SK-N-SH treated with all-trans-retinoic acid at 6 μM for 48 hours (cell line): ENCODE measurements around the gene SMYD3.

Experiments used
- ATAC-seq: fragments of 200-7000 bp; cut with Tn5 transposase; 3 replicates; pipeline ENCODE4 v1.9.1; 2020; ENCODE audit warnings: mild to moderate bottlenecking, moderate library complexity
- BACH2 ChIP-seq: fragments of 250-450 bp; sonication (Bioruptor Pico); IDR thresholded peaks from 2 replicates; pipeline ENCODE4 v1.9.0; 2021; ENCODE audit warnings: mild to moderate bottlenecking, borderline replicate concordance
- CSDC2 ChIP-seq: fragments of 250-450 bp; sonication (Bioruptor Pico); IDR thresholded peaks from 2 replicates; pipeline ENCODE4 v1.5.0; 2020; ENCODE audit warnings: mild to moderate bottlenecking, moderate library complexity
- ESRRG ChIP-seq: fragments of 250-450 bp; sonication (Bioruptor Pico); IDR thresholded peaks from 2 replicates; pipeline ENCODE4 v1.6.1; 2021; ENCODE audit warnings: mild to moderate bottlenecking
- GLIS3 ChIP-seq: fragments of 250-450 bp; sonication (Bioruptor Pico); IDR thresholded peaks from 2 replicates; pipeline ENCODE4 v1.5.0; 2020; ENCODE audit warnings: mild to moderate bottlenecking, moderate library complexity
- ISL1 ChIP-seq: fragments of 250-450 bp; sonication (Bioruptor Pico); IDR thresholded peaks from 2 replicates; pipeline ENCODE4 v2.1.2; 2022; ENCODE audit warnings: mild to moderate bottlenecking, moderate library complexity
- OSR1 ChIP-seq: fragments of 250-450 bp; sonication (Bioruptor Pico); IDR thresholded peaks from 2 replicates; pipeline ENCODE4 v1.8.0; 2022; ENCODE audit warnings: moderate library complexity, mild to moderate bottlenecking, inconsistent platforms
- RARB ChIP-seq: fragments of 250-450 bp; sonication (Bioruptor Pico); IDR thresholded peaks from 2 replicates; pipeline ENCODE4 v1.8.0; 2021; ENCODE audit warnings: mild to moderate bottlenecking, moderate library complexity
- SNAI2 ChIP-seq: fragments of 250-450 bp; sonication (Bioruptor Pico); IDR thresholded peaks from 2 replicates; pipeline ENCODE4 v1.5.0; 2020; ENCODE audit warnings: mild to moderate bottlenecking, moderate library complexity
- TOX ChIP-seq: fragments of 250-450 bp; sonication (Bioruptor Pico); IDR thresholded peaks from 2 replicates; pipeline ENCODE4 v1.8.0; 2021; ENCODE audit warnings: mild to moderate bottlenecking, moderate library complexity, borderline replicate concordance
- ZC3H10 ChIP-seq: fragments of 250-450 bp; sonication (Bioruptor Pico); IDR thresholded peaks from 2 replicates; pipeline ENCODE4 v1.5.1; 2021; ENCODE audit warnings: mild to moderate bottlenecking, moderate library complexity
- ZFP3 ChIP-seq: fragments of 250-450 bp; sonication (Bioruptor Pico); IDR thresholded peaks from 2 replicates; pipeline ENCODE4 v1.5.0; 2020; ENCODE audit warnings: mild to moderate bottlenecking, moderate library complexity
- ZFP30 ChIP-seq: fragments of 450-650 bp; formaldehyde crosslinking; IDR thresholded peaks from 2 replicates; pipeline ENCODE4 v1.5.0; 2022; ENCODE audit warnings: mild to moderate bottlenecking, moderate library complexity
- ZNF565 ChIP-seq: fragments of 450-650 bp; formaldehyde crosslinking; conservative IDR thresholded peaks from 2 replicates; pipeline ENCODE4 v1.5.0; 2020; ENCODE audit warnings: low read depth, mild to moderate bottlenecking, moderate library complexity
- ZNF70 ChIP-seq: fragments of 450-650 bp; formaldehyde crosslinking; IDR thresholded peaks from 2 replicates; pipeline ENCODE4 v1.5.0; 2020; ENCODE audit warnings: mild to moderate bottlenecking, moderate library complexity
- ZNF8 ChIP-seq: fragments of 450-650 bp; formaldehyde crosslinking; IDR thresholded peaks from 2 replicates; pipeline ENCODE4 v1.5.0; 2020; ENCODE audit warnings: mild to moderate bottlenecking, moderate library complexity
- TF ChIP-seq, protein P1 (sequence below): fragments of 250-450 bp; sonication (Bioruptor Pico); IDR thresholded peaks from 2 replicates; pipeline ENCODE4 v1.5.1; 2020; ENCODE audit warnings: low read depth, mild to moderate bottlenecking, moderate library complexity
- TF ChIP-seq, protein P2 (sequence below): fragments of 250-450 bp; sonication (Bioruptor Pico); IDR thresholded peaks from 2 replicates; pipeline ENCODE4 v1.8.0; 2020; ENCODE audit warnings: mild to moderate bottlenecking, moderate library complexity, borderline replicate concordance
- TF ChIP-seq, protein P3 (sequence below): fragments of 250-450 bp; sonication (Bioruptor Pico); IDR thresholded peaks from 2 replicates; pipeline ENCODE4 v1.5.0; 2020; ENCODE audit warnings: mild to moderate bottlenecking, moderate library complexity
- TF ChIP-seq, protein P4 (sequence below): fragments of 250-450 bp; sonication (Bioruptor Pico); IDR thresholded peaks from 2 replicates; pipeline ENCODE4 v1.8.0; 2021; ENCODE audit warnings: low read depth, mild to moderate bottlenecking, moderate library complexity, borderline replicate concordance
- TF ChIP-seq, protein P5 (sequence below): fragments of 250-450 bp; sonication (Bioruptor Pico); IDR thresholded peaks from 2 replicates; pipeline ENCODE4 v1.5.1; 2021; ENCODE audit warnings: mild to moderate bottlenecking, moderate library complexity

SMYD3 gene

DNA sequence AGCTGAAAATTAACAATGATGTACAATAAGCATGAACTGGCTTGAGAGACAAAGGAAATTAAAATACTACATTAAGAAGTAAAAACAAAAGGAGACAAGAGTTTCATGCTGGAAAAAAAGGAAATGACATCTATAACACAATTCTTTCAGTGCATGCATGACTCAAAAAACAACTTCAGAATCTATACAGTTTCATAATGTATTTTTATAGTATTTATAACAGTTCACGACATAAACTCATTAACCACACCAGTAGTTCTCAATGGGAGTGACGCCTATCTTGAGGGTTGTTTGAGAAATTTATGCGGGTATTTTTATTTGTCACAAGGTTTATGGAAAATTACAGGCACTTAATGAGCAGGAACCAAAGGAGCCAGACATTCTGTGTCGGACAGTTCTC is 168.5 kb downstream of the SMYD3 start (continued):
- TF ChIP-seq, protein P1, sequence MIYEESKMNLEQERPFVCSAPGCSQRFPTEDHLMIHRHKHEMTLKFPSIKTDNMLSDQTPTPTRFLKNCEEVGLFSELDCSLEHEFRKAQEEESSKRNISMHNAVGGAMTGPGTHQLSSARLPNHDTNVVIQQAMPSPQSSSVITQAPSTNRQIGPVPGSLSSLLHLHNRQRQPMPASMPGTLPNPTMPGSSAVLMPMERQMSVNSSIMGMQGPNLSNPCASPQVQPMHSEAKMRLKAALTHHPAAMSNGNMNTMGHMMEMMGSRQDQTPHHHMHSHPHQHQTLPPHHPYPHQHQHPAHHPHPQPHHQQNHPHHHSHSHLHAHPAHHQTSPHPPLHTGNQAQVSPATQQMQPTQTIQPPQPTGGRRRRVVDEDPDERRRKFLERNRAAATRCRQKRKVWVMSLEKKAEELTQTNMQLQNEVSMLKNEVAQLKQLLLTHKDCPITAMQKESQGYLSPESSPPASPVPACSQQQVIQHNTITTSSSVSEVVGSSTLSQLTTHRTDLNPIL (CRISPR knock-in tag): no peak
- no peak for TF ChIP-seq ISL1 (CRISPR knock-in tag)
- TF ChIP-seq, protein P2, sequence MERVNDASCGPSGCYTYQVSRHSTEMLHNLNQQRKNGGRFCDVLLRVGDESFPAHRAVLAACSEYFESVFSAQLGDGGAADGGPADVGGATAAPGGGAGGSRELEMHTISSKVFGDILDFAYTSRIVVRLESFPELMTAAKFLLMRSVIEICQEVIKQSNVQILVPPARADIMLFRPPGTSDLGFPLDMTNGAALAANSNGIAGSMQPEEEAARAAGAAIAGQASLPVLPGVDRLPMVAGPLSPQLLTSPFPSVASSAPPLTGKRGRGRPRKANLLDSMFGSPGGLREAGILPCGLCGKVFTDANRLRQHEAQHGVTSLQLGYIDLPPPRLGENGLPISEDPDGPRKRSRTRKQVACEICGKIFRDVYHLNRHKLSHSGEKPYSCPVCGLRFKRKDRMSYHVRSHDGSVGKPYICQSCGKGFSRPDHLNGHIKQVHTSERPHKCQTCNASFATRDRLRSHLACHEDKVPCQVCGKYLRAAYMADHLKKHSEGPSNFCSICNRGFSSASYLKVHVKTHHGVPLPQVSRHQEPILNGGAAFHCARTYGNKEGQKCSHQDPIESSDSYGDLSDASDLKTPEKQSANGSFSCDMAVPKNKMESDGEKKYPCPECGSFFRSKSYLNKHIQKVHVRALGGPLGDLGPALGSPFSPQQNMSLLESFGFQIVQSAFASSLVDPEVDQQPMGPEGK (CRISPR knock-in tag): no peak
- TF ChIP-seq ESRRG: no peak
- TF ChIP-seq CSDC2 (CRISPR knock-in tag): no peak
- TF ChIP-seq BACH2 (CRISPR knock-in tag): no peak
- no peak for TF ChIP-seq OSR1 (CRISPR knock-in tag)
- no peak for TF ChIP-seq ZNF565 (CRISPR knock-in tag)
- TF ChIP-seq, all 23 proteins: peak for 0

DNA sequence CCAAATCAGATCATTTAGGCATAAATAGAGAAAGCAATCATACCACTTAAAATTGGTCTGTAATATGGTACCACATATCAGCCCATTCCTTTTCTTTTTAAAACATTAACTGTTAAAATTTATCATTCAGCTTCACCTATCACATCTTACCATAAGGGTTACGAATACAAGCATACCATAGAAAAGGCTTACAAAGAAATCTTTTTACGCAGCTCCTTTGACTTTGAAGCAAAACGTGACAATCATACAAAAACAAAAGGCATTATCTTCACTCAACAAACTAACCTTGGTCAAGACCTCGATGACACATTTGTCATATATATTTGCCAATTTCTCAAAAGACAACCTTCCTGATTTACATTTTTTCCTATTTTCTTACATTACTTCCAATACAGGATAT is 169.0 kb downstream of the SMYD3 start:
- no peak for TF ChIP-seq TOX (CRISPR knock-in tag)
- TF ChIP-seq SNAI2: no peak
- no peak for TF ChIP-seq ZFP3
- TF ChIP-seq, all 23 proteins: peak for 0
- ATAC-seq: no peak

DNA sequence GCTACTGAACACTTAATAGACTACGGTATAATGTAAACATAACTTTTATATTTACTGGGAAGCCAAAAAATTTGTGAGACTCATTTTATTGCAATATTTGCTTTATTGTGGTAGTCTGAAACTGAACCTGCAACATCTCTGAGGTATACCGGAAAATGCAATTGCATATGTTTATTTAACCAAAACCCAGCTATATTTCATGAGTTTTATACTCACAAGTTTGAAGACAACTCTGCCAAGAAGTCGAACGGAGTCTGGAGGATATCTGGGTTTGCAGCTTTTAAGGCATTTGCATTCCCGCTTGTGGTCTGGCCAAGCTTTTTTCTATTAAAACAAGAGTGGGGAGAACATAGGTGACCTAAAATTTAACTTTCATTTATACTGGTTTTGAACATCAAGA is 171.9 kb downstream of the SMYD3 start:
- TF ChIP-seq GLIS3 (no peak), ZC3H10 (no peak), SNAI2 (no peak)
- no peak for ATAC-seq

DNA sequence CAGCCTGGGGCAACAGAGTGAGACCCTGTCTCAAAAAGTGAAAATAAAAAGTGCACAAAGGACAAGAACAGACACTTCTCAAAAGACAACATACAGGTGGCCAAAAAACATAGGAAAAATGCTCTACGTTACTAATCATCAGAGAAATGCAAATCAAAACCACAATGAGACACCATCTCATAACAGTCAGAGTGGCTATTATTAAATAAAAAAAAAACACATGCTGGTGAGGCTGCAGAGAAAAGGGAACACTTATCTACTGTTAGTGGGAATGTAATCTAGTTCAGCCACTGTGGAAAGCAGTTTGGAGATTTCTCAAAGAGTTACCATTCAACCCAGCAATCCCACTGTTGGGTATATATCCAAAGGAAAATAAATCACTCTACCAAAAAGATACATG is 173.2 kb downstream of the SMYD3 start:
- ATAC-seq: no peak
- TF ChIP-seq ISL1 (CRISPR knock-in tag) (no peak), SNAI2 (no peak), ZFP30 (no peak), ZC3H10 (no peak)
- TF ChIP-seq, protein P3, sequence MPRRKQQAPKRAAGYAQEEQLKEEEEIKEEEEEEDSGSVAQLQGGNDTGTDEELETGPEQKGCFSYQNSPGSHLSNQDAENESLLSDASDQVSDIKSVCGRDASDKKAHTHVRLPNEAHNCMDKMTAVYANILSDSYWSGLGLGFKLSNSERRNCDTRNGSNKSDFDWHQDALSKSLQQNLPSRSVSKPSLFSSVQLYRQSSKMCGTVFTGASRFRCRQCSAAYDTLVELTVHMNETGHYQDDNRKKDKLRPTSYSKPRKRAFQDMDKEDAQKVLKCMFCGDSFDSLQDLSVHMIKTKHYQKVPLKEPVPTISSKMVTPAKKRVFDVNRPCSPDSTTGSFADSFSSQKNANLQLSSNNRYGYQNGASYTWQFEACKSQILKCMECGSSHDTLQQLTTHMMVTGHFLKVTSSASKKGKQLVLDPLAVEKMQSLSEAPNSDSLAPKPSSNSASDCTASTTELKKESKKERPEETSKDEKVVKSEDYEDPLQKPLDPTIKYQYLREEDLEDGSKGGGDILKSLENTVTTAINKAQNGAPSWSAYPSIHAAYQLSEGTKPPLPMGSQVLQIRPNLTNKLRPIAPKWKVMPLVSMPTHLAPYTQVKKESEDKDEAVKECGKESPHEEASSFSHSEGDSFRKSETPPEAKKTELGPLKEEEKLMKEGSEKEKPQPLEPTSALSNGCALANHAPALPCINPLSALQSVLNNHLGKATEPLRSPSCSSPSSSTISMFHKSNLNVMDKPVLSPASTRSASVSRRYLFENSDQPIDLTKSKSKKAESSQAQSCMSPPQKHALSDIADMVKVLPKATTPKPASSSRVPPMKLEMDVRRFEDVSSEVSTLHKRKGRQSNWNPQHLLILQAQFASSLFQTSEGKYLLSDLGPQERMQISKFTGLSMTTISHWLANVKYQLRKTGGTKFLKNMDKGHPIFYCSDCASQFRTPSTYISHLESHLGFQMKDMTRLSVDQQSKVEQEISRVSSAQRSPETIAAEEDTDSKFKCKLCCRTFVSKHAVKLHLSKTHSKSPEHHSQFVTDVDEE (CRISPR knock-in tag): no peak
- TF ChIP-seq, all 23 proteins: peak for 0

DNA sequence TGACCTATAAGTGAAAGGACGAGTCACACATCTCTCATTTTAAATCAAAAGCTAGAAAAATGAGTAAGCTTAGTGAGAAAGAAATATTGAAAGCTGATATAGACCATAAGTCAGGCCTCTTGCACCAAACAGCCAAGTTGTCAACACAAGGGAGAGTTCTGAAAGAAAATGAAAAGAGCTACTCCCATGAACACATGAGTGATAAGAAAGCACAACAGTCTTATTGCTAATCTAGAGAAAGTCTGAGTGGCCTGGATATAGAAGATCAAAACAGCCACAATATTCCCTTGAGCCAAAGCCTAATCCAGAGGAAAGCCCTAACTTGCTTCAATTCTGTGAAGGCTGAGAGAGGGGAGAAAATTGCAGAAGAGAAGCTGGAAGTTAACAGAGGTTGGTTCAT is 175.0 kb downstream of the SMYD3 start:
- ATAC-seq: no peak
- TF ChIP-seq SNAI2: no peak
- TF ChIP-seq ESRRG: no peak
- TF ChIP-seq, protein P4, sequence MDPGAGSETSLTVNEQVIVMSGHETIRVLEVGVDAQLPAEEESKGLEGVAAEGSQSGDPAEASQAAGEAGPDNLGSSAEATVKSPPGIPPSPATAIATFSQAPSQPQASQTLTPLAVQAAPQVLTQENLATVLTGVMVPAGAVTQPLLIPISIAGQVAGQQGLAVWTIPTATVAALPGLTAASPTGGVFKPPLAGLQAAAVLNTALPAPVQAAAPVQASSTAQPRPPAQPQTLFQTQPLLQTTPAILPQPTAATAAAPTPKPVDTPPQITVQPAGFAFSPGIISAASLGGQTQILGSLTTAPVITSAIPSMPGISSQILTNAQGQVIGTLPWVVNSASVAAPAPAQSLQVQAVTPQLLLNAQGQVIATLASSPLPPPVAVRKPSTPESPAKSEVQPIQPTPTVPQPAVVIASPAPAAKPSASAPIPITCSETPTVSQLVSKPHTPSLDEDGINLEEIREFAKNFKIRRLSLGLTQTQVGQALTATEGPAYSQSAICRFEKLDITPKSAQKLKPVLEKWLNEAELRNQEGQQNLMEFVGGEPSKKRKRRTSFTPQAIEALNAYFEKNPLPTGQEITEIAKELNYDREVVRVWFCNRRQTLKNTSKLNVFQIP (CRISPR knock-in tag): no peak
- no peak for TF ChIP-seq CSDC2 (CRISPR knock-in tag)
- TF ChIP-seq, protein P5, sequence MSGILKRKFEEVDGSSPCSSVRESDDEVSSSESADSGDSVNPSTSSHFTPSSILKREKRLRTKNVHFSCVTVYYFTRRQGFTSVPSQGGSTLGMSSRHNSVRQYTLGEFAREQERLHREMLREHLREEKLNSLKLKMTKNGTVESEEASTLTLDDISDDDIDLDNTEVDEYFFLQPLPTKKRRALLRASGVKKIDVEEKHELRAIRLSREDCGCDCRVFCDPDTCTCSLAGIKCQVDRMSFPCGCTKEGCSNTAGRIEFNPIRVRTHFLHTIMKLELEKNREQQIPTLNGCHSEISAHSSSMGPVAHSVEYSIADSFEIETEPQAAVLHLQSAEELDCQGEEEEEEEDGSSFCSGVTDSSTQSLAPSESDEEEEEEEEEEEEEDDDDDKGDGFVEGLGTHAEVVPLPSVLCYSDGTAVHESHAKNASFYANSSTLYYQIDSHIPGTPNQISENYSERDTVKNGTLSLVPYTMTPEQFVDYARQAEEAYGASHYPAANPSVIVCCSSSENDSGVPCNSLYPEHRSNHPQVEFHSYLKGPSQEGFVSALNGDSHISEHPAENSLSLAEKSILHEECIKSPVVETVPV: no peak
- no peak for TF ChIP-seq ZNF8 (CRISPR knock-in tag)
- TF ChIP-seq ZC3H10: no peak
- no peak for TF ChIP-seq RARB
- TF ChIP-seq ZNF70 (CRISPR knock-in tag): no peak
- no peak for TF ChIP-seq BACH2 (CRISPR knock-in tag)
- TF ChIP-seq OSR1 (CRISPR knock-in tag): no peak
- TF ChIP-seq, protein P1 (CRISPR knock-in tag): no peak
